Measurements from ENCODE around the gene GP9.
"Not testable (repeated sequence)": the region's sequence is repeated elsewhere in the genome, so short reads cannot be mapped to it uniquely, and the experiment has no call there.

Gene GP9

DNA sequence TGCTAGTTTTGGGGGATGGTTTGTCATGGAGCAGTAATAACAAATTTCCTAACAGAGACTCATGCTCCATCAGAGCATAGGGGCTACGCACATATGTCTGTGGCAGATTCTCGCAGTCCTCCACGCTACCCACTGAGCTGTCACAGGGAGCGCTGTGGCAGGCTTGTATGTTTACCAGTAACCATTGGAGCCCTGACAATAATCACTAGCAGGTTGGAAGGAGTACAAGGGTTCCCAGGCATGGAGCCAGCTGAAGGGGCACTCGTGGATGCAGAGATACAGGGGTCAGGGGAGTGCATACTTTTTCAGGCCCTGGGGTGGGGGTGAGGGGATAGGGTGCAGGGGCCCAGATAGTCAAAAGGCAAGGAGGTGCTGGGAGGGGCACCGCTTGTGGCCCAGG lies 7.9 kb upstream of the GP9 start:
- DNase-seq, result no peak

DNA sequence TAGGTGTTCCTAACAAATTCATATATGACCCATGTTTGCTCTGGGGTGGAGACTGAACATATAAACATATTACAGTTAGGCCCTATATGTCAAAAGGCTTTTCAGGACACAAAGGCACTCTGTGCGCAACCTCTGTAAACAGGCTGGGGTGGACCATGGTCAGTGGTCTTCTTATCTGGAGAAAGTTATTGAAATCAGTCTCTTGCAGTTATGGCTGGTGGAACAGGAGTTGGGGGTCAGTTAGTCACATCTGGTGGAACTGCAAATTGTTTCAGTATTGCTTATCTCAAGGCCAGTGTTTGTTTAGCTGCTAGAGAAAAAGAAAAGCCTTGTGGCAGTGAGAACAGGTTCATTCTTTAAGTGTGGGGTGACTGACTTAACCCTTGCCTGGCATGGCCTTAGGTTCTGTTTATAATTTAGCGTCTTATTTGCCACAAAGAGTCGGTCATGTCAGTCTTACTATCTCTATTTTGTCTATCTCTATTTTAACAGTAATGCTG lies 5.9 kb upstream of the GP9 start:
- DNase-seq, result no peak

DNA sequence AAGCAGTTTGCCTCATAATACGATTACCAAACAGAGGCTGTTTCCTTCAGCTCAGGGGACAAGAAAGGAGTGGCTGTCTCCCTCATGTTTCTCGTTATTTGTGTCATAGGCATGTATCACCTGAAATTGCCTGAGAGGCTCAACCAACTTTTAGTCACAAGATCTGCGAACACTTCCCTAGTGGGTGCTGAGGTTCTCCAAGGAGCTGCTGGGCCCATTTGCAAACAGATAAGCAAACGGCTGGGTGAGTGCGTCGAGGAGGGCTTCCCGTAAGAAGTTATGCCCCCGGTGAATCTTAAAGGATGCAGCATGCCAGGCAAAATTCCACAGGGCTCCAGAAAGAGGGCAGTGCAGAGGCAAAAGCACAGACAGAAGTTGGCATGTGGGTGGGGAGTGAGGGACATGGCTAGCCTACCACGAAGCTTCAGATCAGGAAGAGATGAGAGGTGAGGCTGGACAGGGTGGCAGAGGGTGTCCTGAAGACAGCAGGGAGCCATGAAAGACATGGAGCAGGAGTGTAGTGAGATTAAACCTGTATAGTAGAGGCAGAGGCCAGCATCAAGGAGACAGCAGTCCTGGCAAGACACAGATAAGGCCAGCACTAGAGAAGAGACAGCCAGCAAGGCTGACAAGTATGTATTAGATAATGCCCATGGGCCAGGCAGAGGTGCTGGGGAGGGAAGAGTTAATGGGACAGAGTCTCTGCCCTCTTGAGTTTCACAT lies 4.0 kb upstream of the GP9 start:
- DNase-seq, result no peak

DNA sequence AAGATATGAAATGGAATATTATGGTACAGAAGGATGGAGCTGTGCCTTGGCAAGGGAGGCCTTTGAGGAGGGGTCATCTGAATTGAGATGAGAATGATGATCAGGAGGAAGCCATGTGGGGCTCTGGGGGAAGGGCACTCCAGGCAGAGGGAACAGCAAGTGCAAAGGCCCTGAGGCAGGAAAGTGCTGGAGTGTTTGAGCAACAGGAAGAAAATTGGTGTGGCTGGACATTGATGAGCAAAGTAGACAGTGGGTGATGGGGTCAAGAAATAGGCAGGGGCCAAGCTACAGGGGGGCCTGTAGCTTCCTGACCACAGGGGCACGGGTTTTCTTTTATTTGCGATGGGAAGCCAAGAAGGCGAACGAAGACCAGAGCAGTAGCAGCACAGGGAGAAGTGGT lies 3.3 kb upstream of the GP9 start:
- DNase-seq, result no peak

DNA sequence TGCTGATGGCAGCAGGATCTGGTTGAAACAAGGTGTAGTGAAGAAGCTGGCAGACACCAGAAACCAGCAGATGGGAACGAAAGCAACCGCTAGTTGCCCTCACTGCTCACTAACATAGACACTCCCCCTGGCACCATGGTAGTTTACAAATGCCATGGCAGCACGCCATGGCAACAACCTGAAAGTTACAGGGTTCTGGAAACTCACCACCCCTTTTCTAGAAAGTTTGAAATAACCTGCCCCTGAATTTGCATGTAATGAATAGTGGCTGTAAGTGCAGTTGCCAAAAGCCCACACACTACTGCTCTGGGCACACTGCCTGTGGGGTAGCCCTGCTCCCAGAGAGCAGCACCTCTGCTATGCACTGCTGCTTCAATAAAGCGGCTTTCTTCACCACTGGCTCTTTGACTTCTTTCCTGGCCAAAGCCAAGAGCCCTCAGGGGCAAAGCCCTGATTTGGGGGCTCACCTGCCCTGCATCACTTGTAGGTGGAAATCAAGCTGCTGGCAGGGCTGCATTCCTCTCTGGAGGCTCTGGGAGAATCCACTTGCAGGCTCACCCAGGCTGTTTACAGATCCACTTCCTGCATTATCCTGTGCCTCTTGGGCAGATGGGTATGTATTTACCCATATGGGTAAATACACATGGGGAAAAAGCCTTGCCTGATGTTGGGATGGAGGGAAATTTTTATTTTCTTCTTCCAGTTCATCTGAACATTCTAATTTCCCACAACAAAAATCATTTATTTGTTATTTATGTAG lies 2.0 kb upstream of the GP9 start:
- DNase-seq, result no peak

DNA sequence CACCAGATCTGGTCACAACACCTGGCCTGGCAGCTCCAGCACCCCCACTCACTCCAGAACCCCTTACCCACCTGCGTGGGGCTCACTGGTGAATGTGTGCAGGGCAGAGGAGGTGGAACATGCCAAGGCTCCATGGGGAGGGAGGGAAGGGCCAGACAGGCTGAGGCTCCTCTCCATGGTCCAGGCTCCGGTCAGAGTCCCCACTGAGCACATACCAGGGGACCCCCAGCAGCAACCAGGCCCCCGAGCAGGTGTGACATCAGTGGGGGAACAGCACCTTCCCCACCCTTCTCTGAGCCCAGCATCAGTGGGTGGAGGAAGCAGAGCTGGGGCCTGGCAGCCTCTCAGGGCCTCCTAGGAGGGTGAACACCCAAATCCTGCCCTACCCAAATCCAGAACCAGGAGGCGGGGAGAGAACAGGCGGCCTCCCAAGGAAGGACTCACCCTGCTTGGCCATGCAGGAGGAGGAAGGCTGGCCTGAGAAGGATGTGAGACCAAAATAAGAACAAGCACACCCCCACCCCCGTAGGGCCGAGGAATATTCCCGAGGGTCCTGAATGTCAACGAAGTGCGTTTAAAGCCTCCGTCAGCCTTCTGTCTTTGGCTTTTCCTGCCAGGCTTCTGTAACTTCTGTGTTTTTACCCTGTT lies 1.1 kb upstream of the GP9 start:
- DNase-seq, result no peak

DNA sequence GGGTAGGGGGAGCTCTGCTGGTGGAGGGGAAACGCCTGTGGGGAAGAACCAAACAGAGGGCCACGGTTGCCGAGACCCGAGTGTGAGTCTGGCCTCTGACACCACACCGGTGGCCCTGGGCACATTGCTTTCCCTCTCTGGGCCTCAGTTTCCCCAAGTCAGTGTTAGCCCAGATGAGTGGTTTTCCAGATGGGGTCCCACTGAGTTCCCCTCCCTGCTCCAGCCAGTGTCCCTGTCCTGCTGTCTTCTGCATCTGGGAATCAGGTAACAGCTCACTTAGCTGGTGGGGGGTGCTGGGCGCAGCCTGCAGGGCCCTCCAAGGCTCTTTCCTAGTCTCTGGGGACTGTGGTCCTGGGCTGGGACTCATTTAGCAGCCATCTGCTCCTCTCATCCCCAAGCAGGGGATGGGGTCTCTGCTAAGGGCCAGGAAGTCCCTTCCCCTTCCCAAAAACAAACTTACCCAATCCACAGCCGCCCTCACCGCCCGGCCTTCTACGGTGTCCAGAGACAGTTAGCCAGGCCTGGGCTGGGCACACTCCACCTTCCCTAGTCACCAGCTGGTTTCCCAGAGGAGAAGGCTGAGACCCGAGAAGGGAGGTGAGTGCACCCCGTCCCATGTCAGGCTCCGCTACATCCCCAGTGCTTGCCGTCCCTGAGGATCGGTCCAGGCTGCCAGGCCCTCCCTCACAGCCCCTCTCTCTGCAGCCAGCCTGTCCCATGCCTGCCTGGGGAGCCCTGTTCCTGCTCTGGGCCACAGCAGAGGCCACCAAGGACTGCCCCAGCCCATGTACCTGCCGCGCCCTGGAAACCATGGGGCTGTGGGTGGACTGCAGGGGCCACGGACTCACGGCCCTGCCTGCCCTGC lies 676 bp downstream of the GP9 start:
- no peak for DNase-seq

DNA sequence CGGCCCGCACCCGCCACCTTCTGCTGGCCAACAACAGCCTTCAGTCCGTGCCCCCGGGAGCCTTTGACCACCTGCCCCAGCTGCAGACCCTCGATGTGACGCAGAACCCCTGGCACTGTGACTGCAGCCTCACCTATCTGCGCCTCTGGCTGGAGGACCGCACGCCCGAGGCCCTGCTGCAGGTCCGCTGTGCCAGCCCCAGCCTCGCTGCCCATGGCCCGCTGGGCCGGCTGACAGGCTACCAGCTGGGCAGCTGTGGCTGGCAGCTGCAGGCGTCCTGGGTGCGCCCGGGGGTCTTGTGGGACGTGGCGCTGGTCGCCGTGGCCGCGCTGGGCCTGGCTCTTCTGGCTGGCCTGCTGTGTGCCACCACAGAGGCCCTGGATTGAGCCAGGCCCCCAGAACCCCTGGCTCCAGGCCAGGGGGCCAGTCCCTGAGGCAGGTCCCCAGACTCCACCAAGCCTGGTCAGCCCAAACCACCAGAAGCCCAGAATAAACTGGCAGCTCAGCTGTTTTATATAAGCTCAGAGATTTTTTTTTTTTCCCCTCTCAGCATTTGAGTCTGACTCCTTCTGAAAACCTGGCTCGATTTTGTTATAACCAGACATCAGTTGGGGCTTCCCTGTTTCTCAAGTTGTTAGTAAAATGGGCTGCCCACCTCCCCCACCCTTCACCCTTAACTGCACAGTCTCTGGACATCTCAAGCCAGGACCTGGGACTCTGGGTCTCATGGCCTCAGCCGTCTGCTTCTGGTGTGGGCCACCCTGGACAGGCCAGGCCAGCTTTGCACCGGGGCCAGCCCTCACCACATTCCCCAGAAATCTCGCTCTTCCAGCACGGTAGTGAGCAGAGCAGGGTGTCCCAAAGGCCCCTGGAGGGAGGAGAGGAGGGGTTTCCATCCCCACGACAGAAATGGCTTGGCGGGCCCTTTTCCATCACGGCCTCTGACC lies 1.6 kb downstream of the GP9 start:
- no peak for DNase-seq

DNA sequence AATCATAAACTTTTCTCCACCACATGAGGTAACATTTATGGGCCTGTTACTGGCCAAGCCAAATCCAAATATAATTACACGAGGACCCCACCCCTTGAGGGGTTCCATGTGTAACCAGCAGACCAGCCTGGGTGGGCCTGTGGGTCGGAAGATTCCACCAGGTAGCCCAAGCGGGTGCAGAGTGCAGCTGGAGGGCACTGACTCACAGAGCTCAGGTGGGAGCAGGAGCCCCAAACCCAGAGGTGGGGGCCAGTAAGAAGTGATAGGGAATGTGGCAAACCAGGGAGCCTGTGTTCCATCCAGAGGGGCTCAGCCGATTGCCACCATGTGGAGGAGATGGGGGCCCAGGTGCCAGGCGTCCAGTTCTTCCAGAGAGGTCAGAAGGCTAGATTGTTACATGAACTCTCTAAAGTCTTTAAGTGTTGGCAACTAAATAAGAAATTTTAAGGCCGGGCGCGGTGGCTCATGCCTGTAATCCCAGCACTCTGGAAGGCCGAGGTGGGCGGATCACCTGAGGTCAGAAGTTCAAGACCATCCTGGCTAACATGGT lies 2.6 kb downstream of the GP9 start:
- no peak for DNase-seq

DNA sequence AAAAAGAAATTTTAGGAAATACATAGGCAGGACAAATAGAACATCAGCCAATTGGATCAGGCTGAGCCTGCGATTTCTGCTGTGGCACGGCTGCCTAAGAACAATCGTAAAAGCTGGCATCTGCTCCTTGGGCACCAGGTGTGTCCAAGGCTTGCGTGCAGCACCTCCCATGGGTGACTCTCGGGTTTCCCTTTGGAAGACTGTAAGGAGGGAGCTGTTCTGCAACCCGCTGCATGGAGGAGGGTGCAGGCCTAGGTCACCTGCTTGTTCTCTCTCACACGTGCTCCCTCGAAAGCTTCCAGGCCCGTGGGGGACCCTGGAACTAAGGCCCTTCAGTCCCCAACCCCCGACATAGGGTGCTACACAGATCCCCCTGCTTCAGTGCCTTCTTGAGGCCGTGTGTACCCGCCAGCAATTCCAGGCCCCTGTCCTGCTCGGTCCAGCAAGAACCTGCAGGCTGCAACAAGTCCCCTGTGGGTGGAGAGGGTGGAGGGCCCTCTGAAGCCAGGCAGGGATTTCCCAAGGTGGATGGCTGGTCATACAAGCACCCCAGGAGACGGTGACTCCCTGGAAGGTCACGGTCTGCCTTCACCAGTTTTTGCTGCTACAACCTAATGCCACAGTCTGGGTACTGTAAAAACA lies 3.4 kb downstream of the GP9 start:
- no peak for DNase-seq

DNA sequence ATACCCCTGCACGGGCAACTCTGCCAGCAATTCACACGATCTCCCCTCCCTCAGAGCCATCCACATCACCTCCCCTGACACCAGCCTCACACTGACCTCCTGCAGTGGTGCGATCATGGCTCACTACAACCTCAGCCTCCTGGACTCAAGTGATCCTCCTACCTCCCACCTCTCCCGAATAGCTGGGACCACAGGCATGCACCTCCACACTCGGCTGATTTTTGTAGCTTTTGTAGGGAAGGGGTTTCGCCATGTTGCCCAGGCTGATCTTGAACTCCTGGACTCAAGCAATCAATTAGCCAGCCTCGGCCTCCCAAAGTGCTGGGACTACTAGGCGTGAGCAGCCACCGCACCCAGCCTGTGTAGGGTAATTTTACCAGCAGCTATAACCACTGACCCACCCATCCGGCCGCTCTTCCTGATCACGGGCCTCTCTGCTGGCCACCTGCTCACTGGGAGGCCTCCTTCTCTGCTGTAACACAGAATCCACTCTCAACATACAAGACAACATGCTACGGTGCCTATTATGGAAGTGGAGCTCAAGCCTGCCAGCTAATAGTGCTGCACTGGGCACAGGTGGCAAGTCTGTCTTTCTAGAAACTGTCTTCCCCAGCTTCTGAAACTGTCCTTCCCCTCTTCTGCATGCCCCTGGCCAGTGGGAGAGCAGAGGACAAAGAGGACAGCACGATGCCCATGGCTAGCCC lies 4.6 kb downstream of the GP9 start:
- DNase-seq, result no peak

DNA sequence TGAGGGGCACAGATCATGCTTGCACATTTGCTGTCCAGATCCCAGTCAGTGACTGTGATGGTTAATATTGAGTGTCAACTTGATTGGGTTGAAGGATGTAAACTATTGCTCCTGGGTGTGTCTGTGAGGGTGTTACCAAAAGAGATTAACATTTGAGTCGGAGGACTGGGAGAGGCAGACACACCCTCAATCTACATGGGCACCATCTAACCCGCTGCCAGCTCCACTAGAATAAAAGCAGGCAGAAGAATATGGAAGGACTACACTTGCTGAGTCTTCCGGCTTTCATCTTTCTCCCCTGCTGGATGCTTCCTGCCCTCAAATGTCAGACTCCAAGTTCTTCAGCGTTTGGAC lies 5.1 kb downstream of the GP9 start:
- no peak for DNase-seq

DNA sequence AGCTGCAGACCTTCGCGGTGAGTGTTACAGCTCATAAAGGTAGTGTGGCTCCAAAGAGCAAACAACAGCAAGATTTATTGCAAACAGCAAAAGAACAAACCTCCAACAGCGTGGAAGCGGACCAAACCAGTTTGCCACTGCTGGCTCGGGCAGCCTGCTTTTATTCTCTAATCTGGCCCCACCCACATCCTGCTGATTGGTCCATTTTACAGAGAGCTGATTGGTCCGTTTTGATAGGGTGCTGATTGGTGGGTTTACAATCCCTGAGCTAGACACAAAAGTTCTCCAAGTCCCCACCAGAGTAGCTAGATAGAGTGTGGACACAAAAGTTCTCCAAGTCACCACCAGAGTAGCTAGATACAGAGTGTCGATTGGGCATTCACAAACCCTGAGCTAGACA lies 7.1 kb downstream of the GP9 start:
- peak; percentile 11 for DNase-seq

DNA sequence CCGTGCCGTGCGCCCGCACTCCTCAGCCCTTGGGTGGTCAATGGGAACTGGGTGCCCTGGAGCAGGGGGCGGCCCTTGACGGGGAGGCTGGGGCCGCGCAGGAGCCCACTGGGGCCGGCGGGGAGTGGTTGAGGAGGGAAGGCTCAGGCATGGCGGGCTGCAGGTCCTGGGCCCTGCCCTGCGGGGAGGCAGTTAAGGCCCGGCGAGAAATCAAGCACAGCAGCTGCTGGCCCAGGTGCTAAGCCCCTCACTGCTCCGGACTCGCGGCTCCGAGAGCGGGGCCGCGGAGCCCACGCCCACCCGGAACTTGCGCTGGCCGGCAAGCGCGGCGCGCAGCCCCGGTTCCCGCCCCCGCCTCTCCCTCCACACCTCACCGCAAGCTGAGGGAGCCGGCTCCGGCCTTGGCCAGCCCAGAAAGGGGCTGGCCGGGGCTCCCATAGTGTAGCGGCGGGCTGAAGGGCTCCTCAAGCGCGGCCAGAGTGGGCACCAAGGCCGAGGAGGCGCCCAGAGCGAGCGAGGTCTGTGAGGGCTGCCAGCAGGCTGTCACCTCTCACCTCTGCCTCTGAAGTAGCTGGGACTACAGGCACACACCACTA lies 7.8 kb downstream of the GP9 start:
- DNase-seq, result no peak

DNA sequence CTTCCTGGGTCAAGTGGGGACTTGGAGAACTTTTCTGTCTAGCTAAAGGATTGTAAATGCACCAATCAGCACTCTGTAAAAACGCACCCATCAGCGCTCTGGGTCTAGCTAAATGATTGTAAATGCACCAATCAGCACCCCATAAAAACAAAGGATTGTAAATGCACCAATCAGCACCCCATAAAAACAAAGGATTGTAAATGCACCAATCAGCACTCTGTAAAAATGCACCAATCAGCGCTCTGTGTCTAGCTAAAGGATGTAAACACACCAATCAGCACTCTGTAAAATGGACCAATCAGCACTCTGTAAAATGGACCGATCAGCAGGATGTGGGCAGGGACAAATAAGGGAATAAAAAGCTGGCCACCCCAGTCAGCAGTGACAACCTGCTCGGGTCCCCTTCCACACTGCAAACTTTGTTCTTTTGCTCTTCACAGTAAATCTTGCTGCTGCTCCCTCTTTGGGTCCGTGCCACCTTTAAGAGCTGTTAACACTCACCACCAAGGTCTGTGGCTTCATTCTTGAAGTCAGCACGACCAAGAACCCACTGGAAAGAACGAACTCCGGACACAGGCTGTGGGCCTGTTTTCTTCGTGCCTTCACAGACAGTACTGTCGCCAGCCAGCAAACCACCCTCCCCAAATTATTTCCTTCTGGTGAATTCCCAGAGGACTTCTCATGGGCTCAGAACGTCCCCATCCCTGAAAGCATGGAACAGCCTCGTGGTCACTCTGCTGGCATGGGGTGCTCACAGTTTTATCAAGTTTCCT lies 8.9 kb downstream of the GP9 start:
- DNase-seq, result not testable (repeated sequence)

DNA sequence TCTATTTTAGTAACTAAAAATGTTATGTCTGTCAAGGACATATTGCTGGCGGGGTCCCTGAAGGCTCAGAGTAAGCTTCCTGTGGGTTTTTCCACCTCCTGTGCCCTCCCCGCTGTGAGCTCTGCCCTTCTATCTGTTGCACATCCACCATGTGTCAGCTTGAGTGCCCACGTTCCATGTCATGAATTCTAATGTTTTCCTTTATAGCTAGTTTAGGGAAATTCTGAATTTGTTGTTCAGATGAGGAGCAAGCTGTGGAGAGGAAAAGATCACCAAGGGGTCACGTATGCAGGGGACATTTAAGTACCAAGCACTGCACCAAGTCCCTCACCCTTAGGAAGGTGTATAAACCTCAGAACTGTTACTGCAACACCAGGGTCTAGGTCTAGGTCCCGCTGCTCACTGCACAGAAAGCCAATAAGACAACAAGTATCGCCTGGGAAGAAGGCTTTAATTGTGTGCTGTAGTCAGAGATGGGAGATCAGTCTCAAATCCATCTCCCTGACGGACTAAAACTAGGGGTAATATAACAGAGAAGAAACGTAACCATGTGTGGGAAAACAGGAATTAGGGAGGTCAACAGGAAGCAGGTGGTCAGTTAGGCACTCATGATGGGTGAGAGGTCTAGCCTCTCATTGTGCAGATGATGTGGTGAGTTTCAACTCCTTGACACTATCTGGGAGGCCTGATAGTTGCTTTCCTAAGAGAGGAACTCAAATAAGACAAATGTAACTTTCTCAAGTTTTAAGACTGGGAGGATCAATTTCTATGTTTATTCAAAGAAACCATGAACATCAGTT lies 9.7 kb downstream of the GP9 start:
- DNase-seq, result no peak

DNA sequence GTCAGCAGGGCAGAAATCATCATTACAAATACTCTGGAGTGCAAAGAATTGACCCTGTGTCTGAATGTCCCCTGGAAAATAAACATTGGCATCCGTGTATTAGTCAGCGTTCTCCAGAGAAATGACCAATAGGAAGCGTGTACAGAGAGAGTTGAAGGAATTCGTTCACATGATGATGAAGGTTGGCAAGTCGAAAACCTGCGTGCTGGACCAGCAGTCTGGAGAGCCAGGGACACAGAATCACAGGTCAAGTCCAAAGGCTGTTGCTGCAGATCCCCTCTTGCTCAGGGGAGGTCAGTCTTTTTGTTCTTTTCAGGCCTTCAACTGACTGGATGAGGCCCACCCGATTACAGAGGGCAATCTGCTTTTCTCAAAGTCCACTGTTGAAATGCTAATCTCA lies 16.6 kb downstream of the GP9 start:
- DNase-seq, result no peak

DNA sequence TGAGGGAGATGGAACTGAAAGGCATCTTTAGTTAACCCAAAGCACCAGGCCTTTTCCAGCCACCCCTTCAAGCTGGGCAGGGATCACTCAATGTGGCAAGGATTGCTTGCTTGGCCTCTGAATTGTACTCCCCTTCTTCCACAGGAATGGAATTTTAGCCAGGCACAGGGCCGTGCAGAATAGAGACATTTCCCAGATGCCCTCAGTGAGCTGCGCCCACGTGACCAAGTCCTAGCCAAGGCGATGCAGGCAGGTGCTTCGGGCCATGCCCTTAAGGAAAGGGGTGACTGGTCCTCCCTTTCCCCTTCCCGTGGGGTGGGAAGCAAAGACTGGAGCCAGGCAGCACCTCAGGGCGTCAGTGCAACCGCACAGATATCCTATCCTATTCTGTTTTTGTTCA lies 17.9 kb downstream of the GP9 start:
- DNase-seq, result no peak
